NCI-H345 (cell line): ENCODE data around the gene WDR87.
"Not testable (repeated sequence)": the region's sequence is repeated elsewhere in the genome, so short reads cannot be mapped to it uniquely, and the experiment has no call there.

Experiments used
- DNase-seq: peaks from one replicate; lab custom pipeline; 2025; lab: John Stamatoyannopoulos, UW

WDR87 gene

GRCh38 chr19:37877147-37877546, 29.2 kb downstream of the WDR87 start:
- no peak for DNase-seq

GRCh38 chr19:37876032-37876431, 30.4 kb downstream of the WDR87 start:
- DNase-seq: no peak

- no peak for DNase-seq
Measured at GRCh38 chr19:37874784-37875183, 31.6 kb downstream of the WDR87 start.

GRCh38 chr19:37872383-37872782, 34.0 kb downstream of the WDR87 start:
- DNase-seq: no peak

GRCh38 chr19:37869766-37870340, 36.5 kb downstream of the WDR87 start:
- no peak for DNase-seq

GRCh38 chr19:37867831-37868230, 38.6 kb downstream of the WDR87 start:
- DNase-seq: no peak

- DNase-seq: not testable (repeated sequence)
Measured at GRCh38 chr19:37865930-37866329, 40.5 kb downstream of the WDR87 start.

- DNase-seq: no peak
Measured at GRCh38 chr19:37864501-37864900, 41.9 kb downstream of the WDR87 start.

- no peak for DNase-seq
Measured at GRCh38 chr19:37855098-37855497, 51.3 kb downstream of the WDR87 start.

- no peak for DNase-seq
Measured at GRCh38 chr19:37845932-37846331, 60.5 kb downstream of the WDR87 start.
